Measurements from ENCODE around the gene MRPL55.
"Not testable (repeated sequence)": the region's sequence is repeated elsewhere in the genome, so short reads cannot be mapped to it uniquely, and the experiment has no call there.

The MRPL55 gene

GRCh38 chr1:228120857-228121489 lies 11.9 kb upstream of the MRPL55 start:
- DNase-seq (ENCODE audit: low read depth in 2 of 2), result no peak

DNA sequence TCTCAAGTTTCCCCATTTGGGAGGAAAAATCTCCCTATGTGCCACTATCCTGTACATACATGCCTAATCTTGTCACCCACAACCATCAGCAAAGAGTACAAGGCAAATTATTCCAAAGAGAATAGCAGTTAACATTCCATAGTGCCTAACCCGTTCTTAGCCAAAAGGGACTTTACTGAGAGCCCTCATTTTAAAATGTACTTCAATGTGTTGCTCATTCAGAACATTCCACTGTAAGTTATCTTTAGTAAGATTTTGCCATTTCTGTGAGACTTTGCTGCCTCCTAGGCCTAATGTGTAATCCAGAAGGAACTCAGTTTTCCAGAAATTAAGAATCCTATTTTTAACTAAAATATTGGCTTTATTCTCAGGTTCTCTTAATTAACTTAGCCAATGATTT lies 11.3 kb upstream of the MRPL55 start:
- no peak for DNase-seq (ENCODE audit: low read depth in 2 of 2)

DNA sequence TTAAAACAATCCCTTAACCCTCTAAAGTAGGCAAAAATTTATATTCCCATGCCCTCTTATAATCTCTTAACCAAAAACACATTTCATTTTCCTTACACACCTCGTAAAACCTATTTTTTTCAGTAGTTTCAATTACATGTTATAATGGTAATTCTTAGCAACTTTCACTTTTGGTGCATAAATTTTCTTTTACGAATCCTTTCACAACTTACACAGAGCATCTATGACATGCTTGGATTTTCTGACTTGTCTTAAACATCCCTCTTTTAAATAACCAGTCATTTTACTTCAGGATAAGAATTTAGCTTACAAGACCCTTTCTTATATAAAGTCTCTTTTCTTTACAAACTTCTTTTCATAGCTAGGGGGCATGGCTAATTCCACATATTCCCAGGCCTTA lies 8.9 kb upstream of the MRPL55 start:
- DNase-seq (ENCODE audit: low read depth in 2 of 2), result no peak

GRCh38 chr1:228117335-228117734 lies 8.2 kb upstream of the MRPL55 start:
- DNase-seq (ENCODE audit: low read depth in 2 of 2), result no peak

DNA sequence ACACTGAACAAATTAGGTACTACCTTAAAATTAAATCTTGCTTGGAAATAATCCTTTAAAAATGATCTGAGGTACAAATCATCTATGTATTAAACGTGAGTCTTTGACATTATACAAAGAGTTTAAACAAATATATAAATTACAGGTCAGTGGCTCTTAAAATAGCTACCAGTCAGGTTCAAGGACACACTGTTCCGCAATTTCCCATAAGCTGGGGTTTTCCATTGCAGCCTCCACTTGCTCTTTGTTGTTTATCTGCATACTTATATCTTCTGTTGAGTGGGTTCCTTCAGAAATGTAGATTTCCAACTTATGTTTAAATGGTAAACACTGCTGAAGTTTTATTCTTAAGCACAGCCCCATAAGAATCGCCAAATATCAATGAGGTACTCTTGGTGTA lies 5.7 kb upstream of the MRPL55 start:
- no peak for DNase-seq (ENCODE audit: low read depth in 2 of 2)

DNA sequence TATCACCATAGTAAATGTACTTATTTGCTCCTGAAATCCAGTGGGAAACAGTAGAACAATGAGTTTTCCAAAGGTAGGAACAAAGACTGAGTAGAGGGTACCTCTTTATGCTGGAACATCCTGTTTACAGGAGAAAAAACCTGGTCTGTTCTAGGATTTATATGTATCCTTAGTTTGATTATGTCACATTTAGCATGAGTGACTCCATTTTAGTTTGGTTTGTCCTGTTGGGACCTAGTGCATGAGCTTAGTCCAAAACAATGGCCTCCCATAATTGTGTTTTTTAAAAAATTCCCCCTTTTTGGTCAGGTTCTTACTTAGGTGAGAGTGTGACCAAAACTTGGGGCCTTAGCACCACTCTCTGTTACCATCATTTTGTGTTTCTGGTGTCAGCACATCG lies 3.5 kb upstream of the MRPL55 start:
- DNase-seq (ENCODE audit: low read depth in 2 of 2), result no peak

- DNase-seq (ENCODE audit: low read depth in 2 of 2), result no peak
Observed at GRCh38 chr1:228112167-228112566, 3.1 kb upstream of the MRPL55 start.

- DNase-seq (ENCODE audit: low read depth in 2 of 2), result not testable (repeated sequence)
Observed at GRCh38 chr1:228111315-228111714, 2.2 kb upstream of the MRPL55 start.

DNA sequence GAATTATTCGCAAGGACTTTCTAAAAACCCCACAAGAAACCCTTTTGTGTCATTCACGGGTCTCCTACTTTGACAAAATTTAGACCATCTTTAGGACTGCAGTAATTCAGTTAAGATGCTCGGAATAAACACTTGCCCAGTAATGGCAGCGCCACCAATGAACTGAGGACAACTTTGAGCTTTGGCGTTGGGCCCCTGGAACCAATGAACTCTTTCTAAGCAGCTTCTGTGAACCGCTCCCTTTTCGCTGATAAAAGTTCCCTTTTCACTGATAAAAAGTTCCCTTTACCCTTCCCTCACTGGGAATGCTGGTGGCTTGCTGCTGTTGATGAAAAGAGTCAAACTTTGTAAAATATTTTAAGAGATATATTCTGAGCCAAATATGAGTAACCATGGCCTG lies 1.5 kb upstream of the MRPL55 start:
- DNase-seq (ENCODE audit: low read depth in 2 of 2), result no peak

- DNase-seq (ENCODE audit: low read depth in 2 of 2), result no peak
Observed at GRCh38 chr1:228109962-228110488, 926 bp upstream of the MRPL55 start.

DNA sequence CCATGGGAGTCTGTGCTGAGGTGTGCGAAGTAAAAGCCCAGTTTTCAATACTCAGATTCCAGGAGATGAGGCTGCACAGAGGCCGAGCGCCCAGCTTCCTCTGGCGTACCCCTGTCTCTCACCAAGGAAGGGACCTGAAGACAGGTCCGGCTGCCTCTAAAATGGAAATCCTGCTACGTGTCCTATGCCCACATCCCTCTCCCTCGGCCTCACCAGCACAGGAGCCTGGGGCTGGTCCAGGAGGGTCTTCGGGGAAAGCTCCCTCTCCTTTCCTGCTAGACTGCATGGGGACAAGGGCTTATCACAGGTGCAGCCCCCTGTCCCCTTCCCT lies 392 bp downstream of the MRPL55 start:
- no peak for DNase-seq (ENCODE audit: low read depth in 2 of 2)

GRCh38 chr1:228108055-228108690 lies 926 bp downstream of the MRPL55 start:
- DNase-seq (ENCODE audit: low read depth in 2 of 2), result no peak

DNA sequence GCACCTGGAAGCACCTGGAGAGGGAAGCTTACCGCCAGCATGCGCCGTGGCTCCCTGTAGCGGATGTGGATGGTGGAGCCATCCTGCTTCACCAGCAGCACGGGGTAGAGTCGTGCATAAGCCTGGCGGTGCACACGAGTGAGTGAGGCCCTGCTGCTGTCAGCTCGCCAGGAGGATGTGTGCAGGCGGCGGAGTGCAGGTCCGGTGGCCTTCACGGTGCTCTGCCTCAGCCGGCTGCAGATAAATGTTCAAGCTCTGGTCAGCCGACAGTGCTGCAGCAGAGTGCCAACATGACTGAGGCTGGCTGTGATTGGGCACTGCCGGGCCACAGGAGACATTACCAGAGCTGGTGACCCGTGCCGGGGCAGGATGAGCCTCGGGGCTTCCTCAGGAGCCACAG lies 1.5 kb downstream of the MRPL55 start:
- DNase-seq (ENCODE audit: low read depth in 2 of 2), result no peak

- DNase-seq (ENCODE audit: low read depth in 2 of 2), result no peak
Observed at GRCh38 chr1:228106800-228107054, 2.4 kb downstream of the MRPL55 start.

- DNase-seq (ENCODE audit: low read depth in 2 of 2), result no peak
Observed at GRCh38 chr1:228105996-228106799, 2.9 kb downstream of the MRPL55 start.

GRCh38 chr1:228105270-228105995 lies 3.7 kb downstream of the MRPL55 start:
- no peak for DNase-seq (ENCODE audit: low read depth in 2 of 2)

- DNase-seq (ENCODE audit: low read depth in 2 of 2), result no peak
Observed at GRCh38 chr1:228104526-228105269, 4.4 kb downstream of the MRPL55 start.

- peak; percentile 84 to 85 for DNase-seq (ENCODE audit: low read depth in 2 of 2)
Observed at GRCh38 chr1:228102791-228103620, 6.1 kb downstream of the MRPL55 start, which contains the start of gene C1orf35. C1orf35 (minus strand) TSS chr1:228103325; CDS start chr1:228103227, 98 bp downstream.

DNA sequence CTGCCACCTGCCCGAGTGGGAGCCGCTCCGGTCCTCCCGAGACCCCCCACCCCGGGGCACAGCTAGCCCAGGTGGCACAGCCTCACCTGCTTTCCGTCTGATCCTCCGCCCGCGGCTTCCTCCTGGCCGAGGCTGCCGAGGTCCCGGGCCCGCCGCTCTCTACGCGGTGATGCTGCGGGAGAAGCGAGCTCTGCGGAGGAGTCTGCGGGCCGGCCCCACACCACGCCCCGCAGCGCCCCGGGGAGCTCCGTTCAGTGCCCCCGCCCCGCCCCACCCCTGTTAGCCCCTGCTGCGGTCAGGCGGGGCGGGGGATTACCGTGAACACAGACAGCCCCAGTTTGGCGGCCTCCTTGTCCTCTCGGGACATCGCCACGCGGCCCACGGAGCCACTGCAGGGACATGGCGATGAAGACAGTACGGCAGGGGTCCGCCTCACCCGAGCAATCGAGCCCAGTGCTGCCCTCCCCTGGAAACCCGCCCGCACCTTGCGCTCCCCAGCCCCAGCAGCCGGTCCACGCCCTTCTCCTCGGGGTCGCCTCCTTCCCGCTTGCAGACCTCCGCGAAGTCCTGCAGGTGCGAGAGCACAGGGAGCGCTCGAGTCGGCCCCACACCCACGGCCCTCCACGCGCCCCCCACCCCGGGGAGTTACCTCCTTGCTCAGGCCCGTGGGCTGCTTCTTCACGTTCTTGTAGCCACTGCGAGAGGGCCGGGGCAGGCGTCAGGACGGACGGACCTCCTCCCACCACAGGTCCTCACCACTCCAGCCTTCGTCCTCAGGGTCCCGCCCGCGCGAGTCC lies 6.9 kb downstream of the MRPL55 start:
- no peak for DNase-seq (ENCODE audit: low read depth in 2 of 2)

- no peak for DNase-seq (ENCODE audit: low read depth in 2 of 2)
Observed at GRCh38 chr1:228101614-228101993, 7.5 kb downstream of the MRPL55 start.

Measured in stimulated activated CD8-positive, alpha-beta memory T cell treated with anti-CD3 and anti-CD28 coated beads, Interleukin-15, amount 100 ng/mL, for 4 hours (primary cell).